ENCODE data around the gene CMC1.

The CMC1 gene

GRCh38 chr3:28244491-28244890, 3.1 kb downstream of the CMC1 start:
- TF ChIP-seq, protein P1, sequence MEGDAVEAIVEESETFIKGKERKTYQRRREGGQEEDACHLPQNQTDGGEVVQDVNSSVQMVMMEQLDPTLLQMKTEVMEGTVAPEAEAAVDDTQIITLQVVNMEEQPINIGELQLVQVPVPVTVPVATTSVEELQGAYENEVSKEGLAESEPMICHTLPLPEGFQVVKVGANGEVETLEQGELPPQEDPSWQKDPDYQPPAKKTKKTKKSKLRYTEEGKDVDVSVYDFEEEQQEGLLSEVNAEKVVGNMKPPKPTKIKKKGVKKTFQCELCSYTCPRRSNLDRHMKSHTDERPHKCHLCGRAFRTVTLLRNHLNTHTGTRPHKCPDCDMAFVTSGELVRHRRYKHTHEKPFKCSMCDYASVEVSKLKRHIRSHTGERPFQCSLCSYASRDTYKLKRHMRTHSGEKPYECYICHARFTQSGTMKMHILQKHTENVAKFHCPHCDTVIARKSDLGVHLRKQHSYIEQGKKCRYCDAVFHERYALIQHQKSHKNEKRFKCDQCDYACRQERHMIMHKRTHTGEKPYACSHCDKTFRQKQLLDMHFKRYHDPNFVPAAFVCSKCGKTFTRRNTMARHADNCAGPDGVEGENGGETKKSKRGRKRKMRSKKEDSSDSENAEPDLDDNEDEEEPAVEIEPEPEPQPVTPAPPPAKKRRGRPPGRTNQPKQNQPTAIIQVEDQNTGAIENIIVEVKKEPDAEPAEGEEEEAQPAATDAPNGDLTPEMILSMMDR (IDR thresholded peaks at IDR 0.05), result no peak
- TF ChIP-seq ZFX (IDR thresholded peaks at IDR 0.05; ENCODE audit: borderline replicate concordance), result no peak
- H3K27ac ChIP-seq, result no peak overlapping the region

DNA sequence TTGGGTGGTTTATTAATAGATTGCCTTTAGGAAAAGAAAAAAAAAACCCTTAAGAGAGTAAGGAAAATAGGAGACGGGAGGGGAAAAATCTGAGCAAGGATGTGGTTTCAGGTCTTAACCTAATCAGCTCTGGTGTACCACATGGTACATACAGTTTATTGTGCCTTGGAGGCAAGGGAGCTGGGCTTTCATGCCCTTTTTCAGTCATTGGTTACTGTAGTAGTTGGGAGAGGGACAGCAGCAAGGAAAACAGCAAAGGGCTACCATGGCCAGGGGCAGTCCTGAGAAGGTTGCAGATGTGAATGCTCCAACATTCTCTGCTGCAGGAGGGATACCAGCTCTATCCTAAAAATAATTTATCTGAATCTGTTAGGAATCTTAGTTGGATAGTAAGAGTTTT, 5.9 kb downstream of the CMC1 start:
- no peak for TF ChIP-seq ZFX (IDR thresholded peaks at IDR 0.05; ENCODE audit: borderline replicate concordance)
- TF ChIP-seq, protein P1 (IDR thresholded peaks at IDR 0.05), result no peak
- no peak overlapping the region for H3K27ac ChIP-seq

DNA sequence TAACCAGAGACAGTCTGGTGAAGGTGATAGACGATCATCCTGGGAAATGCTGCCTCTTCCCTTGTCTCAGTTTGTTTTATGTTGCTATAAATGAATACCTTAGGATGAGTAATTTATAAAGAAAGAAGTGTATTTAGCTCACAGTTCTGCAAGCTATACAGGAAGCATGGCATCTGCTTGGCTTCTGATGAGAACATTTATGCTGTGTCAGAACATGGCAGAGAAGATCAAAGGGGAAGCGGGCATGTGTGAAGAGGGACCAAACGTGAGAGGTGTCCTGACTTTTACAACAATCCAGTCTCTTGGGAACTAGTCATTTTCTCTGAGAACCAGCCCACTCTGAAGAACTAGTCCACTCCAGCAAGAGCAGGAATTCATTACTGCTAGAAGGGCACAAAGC, 9.6 kb downstream of the CMC1 start:
- TF ChIP-seq, protein P1 (IDR thresholded peaks at IDR 0.05), result no peak
- no peak for TF ChIP-seq ZFX (IDR thresholded peaks at IDR 0.05; ENCODE audit: borderline replicate concordance)
- H3K27ac ChIP-seq, result no peak overlapping the region

DNA sequence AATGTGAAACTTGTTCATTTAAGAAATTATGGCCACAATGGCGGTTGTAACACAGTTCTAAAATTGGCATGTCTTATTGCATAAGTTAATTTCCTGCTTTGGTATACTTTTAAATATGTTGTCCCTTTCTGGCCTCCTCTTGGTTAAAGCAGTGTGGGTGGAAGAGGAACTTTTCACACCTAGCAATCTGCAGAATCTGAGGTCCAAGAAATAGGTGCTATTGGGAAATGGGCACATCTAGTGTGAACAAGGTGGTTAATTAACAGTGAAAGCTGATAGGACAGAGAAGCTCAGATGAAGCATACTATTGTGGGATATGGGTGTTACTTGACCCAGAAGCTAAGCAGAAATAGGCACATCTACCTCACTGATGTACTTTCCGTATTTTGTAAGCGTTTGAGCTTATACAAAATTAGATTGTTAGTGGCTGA, 10.6 kb downstream of the CMC1 start:
- TF ChIP-seq, protein P1 (IDR thresholded peaks at IDR 0.05), result no peak
- TF ChIP-seq ZFX (IDR thresholded peaks at IDR 0.05; ENCODE audit: borderline replicate concordance), result no peak
- H3K27ac ChIP-seq, result no peak overlapping the region

GRCh38 chr3:28253040-28253715, 11.8 kb downstream of the CMC1 start:
- no peak overlapping the region for H3K27ac ChIP-seq
- TF ChIP-seq, protein P1 (IDR thresholded peaks at IDR 0.05), result no peak
- TF ChIP-seq ZFX (IDR thresholded peaks at IDR 0.05; ENCODE audit: borderline replicate concordance), result no peak

GRCh38 chr3:28262001-28262400, 20.6 kb downstream of the CMC1 start:
- no peak overlapping the region for H3K27ac ChIP-seq
- no peak for TF ChIP-seq ZFX (IDR thresholded peaks at IDR 0.05; ENCODE audit: borderline replicate concordance)
- TF ChIP-seq, protein P1 (IDR thresholded peaks at IDR 0.05), result no peak

- TF ChIP-seq, protein P1 (IDR thresholded peaks at IDR 0.05), result no peak
- no peak for TF ChIP-seq ZFX (IDR thresholded peaks at IDR 0.05; ENCODE audit: borderline replicate concordance)
- H3K27ac ChIP-seq, result no peak overlapping the region
Observed at GRCh38 chr3:28265641-28266040, 24.2 kb downstream of the CMC1 start.
